HCT116 (cell line): ENCODE results near the gene FDXR. TPM values are rescaled to one million over a fixed set of nuclear protein-coding genes. Genes with fewer than 3 reads are reported as not detected.

Source experiments
- ATAC-seq: fragments of 200-7000 bp; cut with Tn5 transposase; 2 replicates; pipeline ENCODE4 v1.9.1; 2020; ENCODE audit warnings: mild to moderate bottlenecking, moderate library complexity
- BruUV-seq: library from RNA; stranded (reverse); fragments of 400-500 nt; replicated peaks from 2 replicates; lab custom pipeline; 2021; lab: Mats Ljungman, UMichigan
- CTCF ChIA-PET: fragments of 300-600 bp; sonication (Branson Sonifier 250); formaldehyde crosslinking; loops from one replicate; lab custom pipeline; 2021; ENCODE audit warnings: antibody characterized with exemption; lab: Charles Lee
- POLR2A ChIA-PET: fragments of 300-600, 350-600 bp; sonication (Branson Sonifier 250); formaldehyde crosslinking; loops from one replicate; lab custom pipeline; 2021; ENCODE audit warnings: antibody characterized with exemption; lab: Charles Lee
- RAD21 ChIA-PET, 2 experiments: fragments of 300-600 bp; sonication (Branson Sonifier 250); formaldehyde crosslinking; loops; one replicate each; lab custom pipeline; 2023; ENCODE audit warnings: low total read pairs in 2 of 2; ENCODE audit not compliant: uncharacterized antibody in 2 of 2, unreplicated experiment in 2 of 2, low non-redundant PET in 1 of 2; lab: Charles Lee
- DNase-seq: peaks from one replicate; pipeline ENCODE4 v3.0.0-alpha.2; 2010; ENCODE audit warnings: low read depth, low spot score
- H2AFZ ChIP-seq: fragments of 200-600 bp; shearing (Covaris generic), sonication (generic); 2 replicates; pipeline ENCODE4 v1.6.1; 2017; ENCODE audit warnings: low read depth, mixed run types, mixed read lengths, antibody characterized with exemption, low read length; ENCODE audit not compliant: poor library complexity, severe bottlenecking
- H3K27ac ChIP-seq: 2 replicates; pipeline ENCODE4 v1.5.1; 2012; ENCODE audit warnings: low read depth, low read length
- H3K27me3 ChIP-seq: fragments of 200-600 bp; sonication (generic); 2 replicates; pipeline ENCODE4 v1.6.1; 2016; ENCODE audit warnings: mixed run types, low read length, mixed read lengths; ENCODE audit not compliant: insufficient read depth
- H3K36me3 ChIP-seq, 2 experiments: fragments of 200-500 bp in 1 of 2; fragments of 200-600 bp in 1 of 2; sonication (Bioruptor generic) in 1 of 2; sonication (generic) in 1 of 2; 2 replicates each; pipeline versions ENCODE4 v1.5.1 to v1.6.1; 2014 to 2016; ENCODE audit warnings: low read length in 2 of 2, inconsistent platforms in 1 of 2, mixed read lengths in 1 of 2, mixed run types in 1 of 2; ENCODE audit not compliant: insufficient read depth in 2 of 2, control insufficient read depth in 1 of 2
- H3K4me1 ChIP-seq, 2 experiments: fragments of 200-600 bp in 1 of 2; sonication (generic) in 1 of 2; 2 replicates each; pipeline versions ENCODE4 v1.5.1 to v1.6.1; 2012 to 2017; ENCODE audit warnings: low read length in 2 of 2, inconsistent platforms in 1 of 2, mild to moderate bottlenecking in 1 of 2, mixed read lengths in 1 of 2, mixed run types in 1 of 2, moderate library complexity in 1 of 2; ENCODE audit not compliant: insufficient read depth in 2 of 2, control insufficient read depth in 1 of 2
- H3K4me2 ChIP-seq: fragments of 200-600 bp; sonication (generic); 2 replicates; pipeline ENCODE4 v1.6.1; 2017; ENCODE audit warnings: mixed run types, low read length, mixed read lengths
- H3K4me3 ChIP-seq, 2 experiments: fragments of 200-600 bp in 1 of 2; sonication (generic) in 1 of 2; replicated peaks in 1 of 2; 2 replicates each; pipeline ENCODE4 v1.5.1; 2011 to 2016; ENCODE audit warnings: low read length in 2 of 2, control low read depth in 1 of 2, low read depth in 1 of 2, mild to moderate bottlenecking in 1 of 2, mixed read lengths in 1 of 2, mixed run types in 1 of 2
- H3K79me2 ChIP-seq: fragments of 200-600 bp; sonication (generic); 2 replicates; pipeline ENCODE4 v1.6.1; 2017; ENCODE audit warnings: mild to moderate bottlenecking, mixed run types, low read length, moderate library complexity, mixed read lengths; ENCODE audit not compliant: insufficient read depth
- H3K9ac ChIP-seq: fragments of 200-600 bp; sonication (generic); 2 replicates; pipeline ENCODE4 v1.6.1; 2016; ENCODE audit warnings: low read length, mixed read lengths
- H3K9me2 ChIP-seq: fragments of 200-600 bp; sonication (generic), shearing (Covaris generic); 2 replicates; pipeline ENCODE4 v1.6.1; 2017; ENCODE audit warnings: mixed run types, mild to moderate bottlenecking, moderate library complexity; ENCODE audit not compliant: insufficient read depth
- H3K9me3 ChIP-seq, 2 experiments: fragments of 200-500 bp in 1 of 2; fragments of 200-600 bp in 1 of 2; sonication (Bioruptor generic) in 1 of 2; sonication (generic) in 1 of 2; 2 replicates each; pipeline ENCODE4 v1.6.1; 2014 to 2017; ENCODE audit warnings: low read length in 2 of 2, mixed read lengths in 2 of 2, inconsistent platforms in 1 of 2, low read depth in 1 of 2, mild to moderate bottlenecking in 1 of 2, mixed run types in 1 of 2, moderate library complexity in 1 of 2; ENCODE audit not compliant: control insufficient read depth in 1 of 2, insufficient read depth in 1 of 2
- H4K20me1 ChIP-seq: fragments of 200-600 bp; sonication (generic), shearing (Covaris generic); 2 replicates; pipeline ENCODE4 v1.6.1; 2017; ENCODE audit warnings: mixed run types, mild to moderate bottlenecking, moderate library complexity; ENCODE audit not compliant: insufficient read depth
- CTCF ChIP-seq, 3 experiments: fragments of 200-600 bp in 1 of 3; sonication (generic) in 1 of 3; IDR thresholded peaks in 2 of 3; conservative IDR thresholded peaks in 1 of 3; 2 replicates each; pipeline ENCODE4 v1.5.1; 2012 to 2017; ENCODE audit warnings: low read depth in 2 of 3, low read length in 2 of 3, antibody characterized with exemption in 1 of 3, borderline replicate concordance in 1 of 3, control low read depth in 1 of 3, mild to moderate bottlenecking in 1 of 3, mixed read lengths in 1 of 3, mixed run types in 1 of 3, moderate library complexity in 1 of 3; ENCODE audit not compliant: insufficient read depth in 1 of 3
- EZH2 ChIP-seq: fragments of 200-600 bp; sonication (generic); IDR thresholded peaks from 2 replicates; pipeline ENCODE4 v1.6.1; 2017; ENCODE audit warnings: antibody characterized with exemption, mixed run types
- RAD21 ChIP-seq: IDR thresholded peaks from 2 replicates; pipeline ENCODE4 v1.6.1; 2012; ENCODE audit warnings: low read depth, mild to moderate bottlenecking
- YY1 ChIP-seq: IDR thresholded peaks from 2 replicates; pipeline ENCODE4 v1.6.1; 2011; ENCODE audit warnings: low read length, low read depth, moderate library complexity, mild to moderate bottlenecking; ENCODE audit not compliant: insufficient replicate concordance; ENCODE audit errors: extremely low read depth
- intact Hi-C: fragments of 100-400 bp; cut with micrococcal nuclease; formaldehyde crosslinking; loops from 2 replicates; pipeline ENCODE4 v1.10.0; 2022
- total RNA-seq: library from RNA; stranded (reverse); gene quantifications from one replicate; pipeline ENCODE4 v1.2.1, GENCODE V29; 2021; ENCODE audit not compliant: unreplicated experiment

FDXR gene
- total RNA-seq, 1 experiment from 2014 or later = 98.8 TPM

GRCh38 chr17:74814453-74814852 lies 58.3 kb downstream of the FDXR start:
- intact Hi-C loops = no loop called here
- Histone ChIP-seq H3K9me2 (no peaks in the 10 kb centered on the region), H3K9ac (no peak overlapping the region), H3K36me3 (no peaks in the 10 kb centered on the region), H2AFZ (no peak overlapping the region), H4K20me1 (no peaks in the 10 kb centered on the region), H3K4me1 (no peaks in the 10 kb centered on the region), H3K79me2 (no peaks in the 10 kb centered on the region), H3K27ac (no peak overlapping the region), H3K4me3 (no peak overlapping the region), H3K27me3 (no peaks in the 10 kb centered on the region), H3K4me2 (no peak overlapping the region), H3K9me3 (no peaks in the 10 kb centered on the region)
- DNase-seq (no peak), ATAC-seq (peak; percentile 52; the same call in 1 of the 2 replicates)
- BruUV-seq = no TSS peak
- CTCF ChIA-PET = no interaction called here
- TF ChIP-seq EZH2 = no peak
- peak; percentile 31 to 43 (median 32); a peak in 4 of 6 replicates for TF ChIP-seq CTCF (IDR thresholded peaks at IDR 0.05 in 2 of 3, conservative IDR thresholded peaks at IDR 0.05 in 1 of 3; ENCODE audit: borderline replicate concordance in 1 of 3, insufficient read depth in 1 of 3, low read depth in 2 of 3, low read length in 2 of 3)
- peak; percentile 57 for TF ChIP-seq RAD21
- TF ChIP-seq YY1 = no peak
- POLR2A ChIA-PET = no interaction called here
- RAD21 ChIA-PET = no interaction called here

Other genes with a start within 250 kb of the FDXR start
- gene CD300E, start 249.3 kb downstream of the FDXR start, total RNA-seq = not detected
- not detected for gene CD300LF, start 160.1 kb downstream of the FDXR start, total RNA-seq
- gene RAB37, start 135.7 kb downstream of the FDXR start, total RNA-seq = 8.2 TPM
- gene NHERF1, start 124.4 kb downstream of the FDXR start, total RNA-seq = 129 TPM
- 88.7 TPM for gene NAT9, start 96.6 kb downstream of the FDXR start, total RNA-seq
- gene GRIN2C, start 13.1 kb downstream of the FDXR start, total RNA-seq = 2.2 TPM
- gene FADS6, start 20.6 kb upstream of the FDXR start, total RNA-seq = not detected
- gene USH1G, start 50.3 kb upstream of the FDXR start, total RNA-seq = 3.1 TPM
- gene OTOP2, start 51.3 kb upstream of the FDXR start, total RNA-seq = not detected
- gene OTOP3, start 62.9 kb upstream of the FDXR start, total RNA-seq = not detected
- 43.8 TPM for gene HID1, start 99.8 kb upstream of the FDXR start, total RNA-seq
- gene CDR2L, start 114.6 kb upstream of the FDXR start, total RNA-seq = 26.5 TPM
- 80.5 TPM for gene MRPL58, start 139.7 kb upstream of the FDXR start, total RNA-seq
- 407 TPM for gene ATP5PD, start 174.0 kb upstream of the FDXR start, total RNA-seq
- 23.3 TPM for gene KCTD2, start 174.2 kb upstream of the FDXR start, total RNA-seq
- 79.3 TPM for gene SLC16A5, start 215.0 kb upstream of the FDXR start, total RNA-seq
- 43.2 TPM for gene ARMC7, start 237.0 kb upstream of the FDXR start, total RNA-seq